Measurements from ENCODE around the gene PCDHB7.
"Not testable (repeated sequence)": the region's sequence is repeated elsewhere in the genome, so short reads cannot be mapped to it uniquely, and the experiment has no call there.

The PCDHB7 gene

GRCh38 chr5:141172381-141173204 is at the start of gene PCDHB7:
TSS of gene PCDHB7 (plus strand) at chr5:141172644. CDS start at chr5:141172836, 192 bp downstream.
- peak in 2 of 6 experiments; percentile 3 to 7 for DNase-seq

- DNase-seq = not testable (repeated sequence)
Observed at GRCh38 chr5:141123396-141124135, 48.9 kb upstream of the PCDHB7 start.

GRCh38 chr5:141127305-141127704 is 45.1 kb upstream of the PCDHB7 start:
- DNase-seq = no peak

GRCh38 chr5:141135030-141135717 is 37.3 kb upstream of the PCDHB7 start, which contains the start of gene PCDHB5:
TSS of gene PCDHB5 (plus strand) at chr5:141135206. CDS start at chr5:141135435, 229 bp downstream.
- DNase-seq = peak in 1 of 6 experiments; percentile 10

GRCh38 chr5:141135718-141136266 is 36.7 kb upstream of the PCDHB7 start:
- no peak for DNase-seq

- DNase-seq = not testable (repeated sequence)
Observed at GRCh38 chr5:141137346-141137745, 35.1 kb upstream of the PCDHB7 start.

- DNase-seq = no peak
Observed at GRCh38 chr5:141149812-141150211, 22.6 kb upstream of the PCDHB7 start, which contains the start of gene PCDHB6. TSS of gene PCDHB6 (plus strand) at chr5:141150057. CDS start at chr5:141150258, 201 bp downstream.

- DNase-seq = no peak
Observed at GRCh38 chr5:141150224-141150992, 22.0 kb upstream of the PCDHB7 start.

- no peak for DNase-seq
Observed at GRCh38 chr5:141150993-141151325, 21.5 kb upstream of the PCDHB7 start.

GRCh38 chr5:141151632-141152031 is 20.8 kb upstream of the PCDHB7 start:
- DNase-seq = not testable (repeated sequence)

- not testable (repeated sequence) for DNase-seq
Observed at GRCh38 chr5:141152096-141152495, 20.3 kb upstream of the PCDHB7 start.

- no peak for DNase-seq
Observed at GRCh38 chr5:141155540-141156374, 16.7 kb upstream of the PCDHB7 start.

- DNase-seq = not testable (repeated sequence)
Observed at GRCh38 chr5:141157356-141157755, 15.1 kb upstream of the PCDHB7 start.

- DNase-seq = not testable (repeated sequence)
Observed at GRCh38 chr5:141157901-141158300, 14.5 kb upstream of the PCDHB7 start.

GRCh38 chr5:141174291-141175104 is 2.1 kb downstream of the PCDHB7 start:
- DNase-seq = not testable (repeated sequence)

- DNase-seq = no peak
Observed at GRCh38 chr5:141175933-141176332, 3.5 kb downstream of the PCDHB7 start.

GRCh38 chr5:141177577-141178191 is 5.2 kb downstream of the PCDHB7 start, which contains the start of gene PCDHB8:
TSS of gene PCDHB8 (plus strand) at chr5:141177790. CDS start at chr5:141178035, 245 bp downstream.
- peak in 1 of 6 experiments; percentile 3 for DNase-seq

GRCh38 chr5:141179371-141179770 is 6.9 kb downstream of the PCDHB7 start:
- not testable (repeated sequence) for DNase-seq

- not testable (repeated sequence) for DNase-seq
Observed at GRCh38 chr5:141179876-141180275, 7.4 kb downstream of the PCDHB7 start.
